Ovary (tissue), 9 donors: Measurements from ENCODE around the gene HOXC13. TPM values are rescaled to one million over a fixed set of nuclear protein-coding genes. Genes with fewer than 3 reads are reported as not detected.

Experiments used
- DNase-seq, 5 donors: peaks; one replicate each; pipeline ENCODE4 v3.0.0-alpha.2; 2019 to 2020
- H3K27ac ChIP-seq, 2 donors: fragments of 200-600 bp; one replicate each; pipeline versions ENCODE4 v1.5.1 to v1.8.0; 2019 to 2022
- H3K27me3 ChIP-seq: fragments of 200-600 bp; one replicate; pipeline ENCODE4 v1.8.0; 2022
- H3K36me3 ChIP-seq: fragments of 200-600 bp; sonication (generic); one replicate; pipeline ENCODE4 v1.5.1; 2019
- H3K4me1 ChIP-seq: one replicate; pipeline ENCODE4 v1.8.1; 2013; ENCODE audit warnings: mild to moderate bottlenecking, moderate library complexity; ENCODE audit not compliant: insufficient read depth
- H3K4me3 ChIP-seq: fragments of 200-600 bp; sonication (generic); one replicate; pipeline ENCODE4 v1.5.1; 2017
- H3K9me3 ChIP-seq, 2 donors: fragments of 200-600 bp in 1 of 2; sonication (generic) in 1 of 2; one replicate each; pipeline versions ENCODE4 v1.5.1 to v1.8.1; 2013 to 2019; ENCODE audit warnings: mild to moderate bottlenecking in 1 of 2, moderate library complexity in 1 of 2
- EP300 ChIP-seq: sonication (generic); formaldehyde crosslinking; IDR thresholded peaks from one replicate; pipeline ENCODE4 v1.6.1; 2017; ENCODE audit warnings: antibody characterized with exemption
- POLR2A ChIP-seq: fragments of 450-650 bp; IDR thresholded peaks from one replicate; pipeline ENCODE4 v1.6.1; 2017; ENCODE audit warnings: antibody characterized with exemption, mild to moderate bottlenecking, moderate library complexity
- WGBS, 3 donors: extraction: QIAGEN DNeasy Blood & Tissue Kit in 1 of 3; methylation state at CpG; one replicate each; pipeline versions ENCODE4 v1.1.5 to v1.1.7; 2013 to 2017; 5-methylcytosine and 5-hydroxymethylcytosine counted together
- intact Hi-C, 4 donors: fragments of 100-400 bp; cut with DNase I; formaldehyde crosslinking; loops; one replicate each; pipeline versions ENCODE4 v1.11.0 to v1.15.1; 2022 to 2023
- polyA plus RNA-seq, 2 donors: library from polyadenylated mRNA; stranded (reverse); fragments of 200-250 nt in 1 of 2; fragments of 350-450 nt in 1 of 2; fragmentation: Illumina TruSeq in 1 of 2; extraction: RNeasy Lipid Tissue Mini Kit (QIAGEN cat#74804) in 1 of 2; gene quantifications; one replicate each; pipeline ENCODE4 v1.2.3, GENCODE V29; 2013 to 2014
- total RNA-seq, 7 donors: library from RNA; depleted of rRNA in 2 of 7; stranded (reverse); fragments of >200 nt in 2 of 7; fragmentation: NEBNext Ultra II Directional in 3 of 7; extraction: Animal tissue kit (Norgen Biotek cat#: 25700) in 3 of 7; gene quantifications; one replicate each; pipeline versions ENCODE4 v1.1.0 to v1.2.4, GENCODE V29; 2016 to 2023
- TF ChIP-seq, protein P1 (sequence below), 3 donors: fragments of 450-650 bp in 2 of 3; fragments of 200-600 bp in 1 of 3; IDR thresholded peaks; one replicate each; pipeline versions ENCODE4 v1.5.1 to v1.8.0; 2016 to 2022; ENCODE audit warnings: antibody characterized with exemption in 3 of 3, mild to moderate bottlenecking in 1 of 3
- donor health status: DM: no; HTN: no; CAD: no; lungs with moderate emphysema.
- donor health status: DM: no; HTN: no; CAD: no.
- donor health status: Bipolar disorder and iron deficiency.
- donor health status: DM: yes; HTN: yes; CAD: no.
- donor health status: DM: no; HTN: no; CAD: no.
- donor health status: DM: yes; HTN: yes; CAD: no.

The HOXC13 gene
- total and polyA plus RNA-seq, 9 donors = not detected

DNA sequence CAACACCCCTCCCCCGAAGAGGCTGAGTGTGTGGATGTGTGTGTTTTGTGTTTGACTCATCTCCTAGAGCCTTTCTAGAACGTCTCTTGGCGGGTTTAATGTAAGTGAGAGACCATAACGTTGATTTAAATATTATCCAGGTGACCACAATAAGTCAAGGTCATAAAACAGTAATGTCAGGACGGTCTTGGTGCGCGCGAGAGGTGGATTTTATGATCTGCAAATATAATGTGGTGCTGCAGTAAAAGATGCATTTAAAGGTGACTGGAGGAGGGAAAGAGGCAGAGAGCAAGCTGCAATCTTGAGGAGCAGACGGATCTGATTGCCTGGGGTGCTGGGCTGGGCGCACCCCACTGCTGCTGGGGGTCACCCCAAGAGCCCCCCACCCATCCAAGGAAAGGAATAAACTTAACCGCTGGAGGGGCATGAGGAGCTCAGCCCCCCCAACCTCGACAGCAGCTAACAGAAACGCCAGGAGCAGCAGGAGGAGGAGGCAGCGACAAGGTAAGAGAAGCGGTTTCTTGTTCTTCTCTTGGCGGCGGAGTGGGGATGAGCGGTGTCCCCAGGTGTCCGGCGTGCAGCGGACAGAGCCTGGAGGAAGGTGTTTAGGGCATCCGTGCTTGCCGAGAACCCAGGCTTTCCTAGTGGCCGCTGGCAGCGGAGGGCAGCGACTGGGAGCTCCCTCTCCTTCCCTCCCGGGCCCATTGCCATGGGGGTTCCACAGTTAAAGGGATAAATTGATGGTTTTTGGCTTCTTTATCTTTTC, 51.9 kb downstream of the HOXC13 start:
- peaks cover 8% of the 10 kb centered on the region for H3K4me1 ChIP-seq
- peak in 1 of 5 donors; percentile 34 for DNase-seq
- intact Hi-C loops = loop anchor here in 1 of 4 donors (10.0 kb wide), 1 partner anchor 364 kb away; no protein-coding TSS in a partner anchor
- H3K9me3 ChIP-seq = no peaks in the 10 kb centered on the region
- TF ChIP-seq EP300 (no peak), POLR2A (no peak)
- TF ChIP-seq, protein P1, sequence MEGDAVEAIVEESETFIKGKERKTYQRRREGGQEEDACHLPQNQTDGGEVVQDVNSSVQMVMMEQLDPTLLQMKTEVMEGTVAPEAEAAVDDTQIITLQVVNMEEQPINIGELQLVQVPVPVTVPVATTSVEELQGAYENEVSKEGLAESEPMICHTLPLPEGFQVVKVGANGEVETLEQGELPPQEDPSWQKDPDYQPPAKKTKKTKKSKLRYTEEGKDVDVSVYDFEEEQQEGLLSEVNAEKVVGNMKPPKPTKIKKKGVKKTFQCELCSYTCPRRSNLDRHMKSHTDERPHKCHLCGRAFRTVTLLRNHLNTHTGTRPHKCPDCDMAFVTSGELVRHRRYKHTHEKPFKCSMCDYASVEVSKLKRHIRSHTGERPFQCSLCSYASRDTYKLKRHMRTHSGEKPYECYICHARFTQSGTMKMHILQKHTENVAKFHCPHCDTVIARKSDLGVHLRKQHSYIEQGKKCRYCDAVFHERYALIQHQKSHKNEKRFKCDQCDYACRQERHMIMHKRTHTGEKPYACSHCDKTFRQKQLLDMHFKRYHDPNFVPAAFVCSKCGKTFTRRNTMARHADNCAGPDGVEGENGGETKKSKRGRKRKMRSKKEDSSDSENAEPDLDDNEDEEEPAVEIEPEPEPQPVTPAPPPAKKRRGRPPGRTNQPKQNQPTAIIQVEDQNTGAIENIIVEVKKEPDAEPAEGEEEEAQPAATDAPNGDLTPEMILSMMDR (IDR thresholded peaks at IDR 0.05) = no peak
- H3K4me3 ChIP-seq = no peak overlapping the region
- peaks cover under 1% of the 10 kb centered on the region for H3K27me3 ChIP-seq
- WGBS, 3 donors = 9 to 45% (median 13%) methylated on average over 27 of the region's 27 CpGs
- H3K36me3 ChIP-seq = no peaks in the 10 kb centered on the region
- no peak overlapping the region for H3K27ac ChIP-seq

DNA sequence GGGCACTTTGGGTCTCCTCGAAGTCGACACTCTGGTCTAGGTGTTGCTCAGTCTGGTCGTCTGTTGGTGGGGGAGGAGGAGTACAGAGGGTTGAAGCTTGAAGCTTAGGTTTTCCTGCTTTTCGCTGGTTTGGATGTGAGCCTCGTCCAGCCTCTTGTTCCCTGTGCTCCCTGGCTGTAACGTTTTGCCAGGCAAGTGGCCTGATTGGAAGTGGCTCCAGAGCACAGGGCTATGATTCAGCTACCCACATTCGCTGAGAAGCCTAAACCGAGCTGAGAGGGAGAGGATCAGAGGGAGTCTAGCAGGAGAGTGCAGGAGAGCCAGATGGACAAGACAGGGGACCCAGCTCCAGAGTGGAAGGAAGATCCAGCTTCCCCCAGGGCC, 52.4 kb downstream of the HOXC13 start:
- Histone ChIP-seq H3K27ac (no peak overlapping the region), H3K9me3 (no peaks in the 10 kb centered on the region), H3K27me3 (no peaks in the 10 kb centered on the region), H3K36me3 (no peaks in the 10 kb centered on the region), H3K4me3 (no peak overlapping the region), H3K4me1 (peaks cover 8% of the 10 kb centered on the region)
- TF ChIP-seq POLR2A (no peak), EP300 (no peak)
- TF ChIP-seq, protein P1 (IDR thresholded peaks at IDR 0.05) = no peak
- 8 to 27% (median 18%) methylated on average over 8 of the region's 8 CpGs for WGBS, 3 donors
- DNase-seq = no peak
- intact Hi-C loops = loop anchor here in 1 of 4 donors (10.0 kb wide), 1 partner anchor 364 kb away; no protein-coding TSS in a partner anchor

DNA sequence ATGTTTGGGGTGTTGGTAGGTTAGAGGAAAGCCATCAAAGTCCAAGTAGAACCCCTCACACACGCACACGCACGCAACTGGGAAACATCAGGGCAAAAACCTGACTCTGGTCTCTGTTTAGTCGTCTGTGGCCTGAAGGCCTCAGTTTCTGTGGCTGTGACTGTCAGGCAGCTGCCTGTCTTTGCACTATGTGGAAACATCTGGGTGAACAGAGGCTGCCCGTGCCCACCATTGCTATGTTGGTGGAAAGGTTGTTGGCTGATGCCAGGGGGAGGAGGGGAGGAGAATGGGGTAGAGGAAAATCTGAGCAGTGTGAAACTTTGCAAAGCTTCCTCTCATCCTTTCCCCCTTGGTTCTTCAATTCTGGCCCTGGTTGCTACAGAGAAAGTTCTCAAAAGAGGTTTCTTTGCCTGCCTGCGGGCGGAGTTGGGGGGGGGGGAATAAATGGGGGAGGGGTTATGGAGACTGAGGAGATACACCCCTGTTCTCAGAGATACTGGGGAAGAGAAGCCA, 53.8 kb downstream of the HOXC13 start:
- no peak overlapping the region for H3K4me3 ChIP-seq
- H3K27me3 ChIP-seq = no peaks in the 10 kb centered on the region
- peaks cover 8% of the 10 kb centered on the region for H3K4me1 ChIP-seq
- no peaks in the 10 kb centered on the region for H3K36me3 ChIP-seq
- DNase-seq = no peak
- no peak overlapping the region for H3K27ac ChIP-seq
- 78 to 87% (median 81%) methylated on average over 7 of the region's 7 CpGs for WGBS, 3 donors
- TF ChIP-seq, protein P1 (IDR thresholded peaks at IDR 0.05) = no peak
- no peak for TF ChIP-seq EP300
- no peak for TF ChIP-seq POLR2A
- intact Hi-C loops = loop anchor here in 1 of 4 donors (10.0 kb wide), 1 partner anchor 362 kb away; no protein-coding TSS in a partner anchor
- no peaks in the 10 kb centered on the region for H3K9me3 ChIP-seq

DNA sequence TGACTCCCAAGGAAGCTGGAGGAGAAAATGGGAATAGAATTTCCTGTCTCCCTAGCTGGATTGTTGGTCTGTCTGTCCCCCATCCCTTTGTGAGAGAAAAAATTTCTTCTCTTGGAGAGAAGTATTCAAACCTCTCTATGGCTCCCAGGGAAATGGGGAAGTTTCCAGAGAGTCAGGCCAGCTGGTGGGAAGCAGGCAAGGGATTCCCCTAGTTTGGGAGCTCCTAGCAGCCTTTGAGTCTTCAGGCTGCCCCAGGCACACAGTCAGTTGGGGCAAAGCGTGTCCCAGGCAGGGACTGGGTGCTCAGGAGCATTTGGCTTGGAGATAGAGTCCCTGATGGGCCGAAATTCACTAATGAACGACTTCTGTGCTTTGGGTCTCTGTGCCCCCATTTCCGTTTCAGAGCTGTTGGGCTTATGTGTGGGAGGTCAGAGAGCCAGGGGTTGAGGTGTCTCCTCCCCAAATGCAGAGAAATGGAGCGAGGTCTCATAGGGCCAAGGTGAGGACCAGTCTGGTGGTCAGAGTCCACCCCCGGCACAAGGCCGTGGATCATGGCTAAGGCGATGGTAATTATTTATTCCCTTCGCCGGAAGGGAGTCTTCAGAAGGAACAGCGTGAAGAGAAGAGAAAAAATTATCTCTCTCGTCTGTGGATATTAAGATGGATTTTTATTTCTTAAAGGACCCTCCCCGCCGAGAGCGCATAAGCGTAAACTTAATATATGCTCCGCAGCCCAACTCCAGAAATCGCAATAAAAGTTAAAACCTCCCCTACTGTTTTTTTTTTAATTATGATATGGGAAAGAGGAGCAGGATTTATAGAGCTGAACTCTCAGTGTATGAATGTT, 54.8 kb downstream of the HOXC13 start:
- Histone ChIP-seq H3K4me3 (no peak overlapping the region), H3K27me3 (no peaks in the 10 kb centered on the region), H3K36me3 (no peaks in the 10 kb centered on the region), H3K9me3 (no peaks in the 10 kb centered on the region), H3K27ac (no peak overlapping the region), H3K4me1 (peaks cover 8% of the 10 kb centered on the region)
- WGBS, 3 donors = 50 to 63% (median 61%) methylated on average over 18 of the region's 18 CpGs
- no peak for DNase-seq
- intact Hi-C loops = loop anchor here in 1 of 4 donors (10.0 kb wide), 1 partner anchor 361 kb away; no protein-coding TSS in a partner anchor
- TF ChIP-seq, protein P1 (IDR thresholded peaks at IDR 0.05) = no peak
- TF ChIP-seq EP300 (no peak), POLR2A (no peak)
